Stomach smooth muscle (tissue), 2 donors: Measurements from ENCODE around the gene SETSIP.

Experiments used
- H3K27ac ChIP-seq: one replicate; pipeline ENCODE4 v1.7.0; 2013; ENCODE audit warnings: mild to moderate bottlenecking, low read length, inconsistent platforms
- H3K27me3 ChIP-seq, 2 donors: one replicate each; pipeline ENCODE4 v1.7.0; 2013; ENCODE audit warnings: low read length in 2 of 2; ENCODE audit not compliant: insufficient read depth in 2 of 2, control insufficient read depth in 1 of 2
- H3K36me3 ChIP-seq, 2 donors: one replicate each; pipeline ENCODE4 v1.7.0; 2013; ENCODE audit warnings: low read length in 2 of 2; ENCODE audit not compliant: control insufficient read depth in 2 of 2, insufficient read depth in 2 of 2
- H3K4me1 ChIP-seq: one replicate; pipeline ENCODE4 v1.7.0; 2013; ENCODE audit warnings: low read length; ENCODE audit not compliant: control insufficient read depth, insufficient read depth
- H3K4me3 ChIP-seq, 2 donors: one replicate each; pipeline ENCODE4 v1.7.0; 2013; ENCODE audit warnings: low read length in 2 of 2
- H3K9ac ChIP-seq, 2 donors: one replicate each; pipeline ENCODE4 v1.7.0; 2013; ENCODE audit warnings: low read length in 2 of 2, mild to moderate bottlenecking in 1 of 2
- H3K9me3 ChIP-seq, 2 donors: one replicate each; pipeline ENCODE4 v1.7.0; 2013; ENCODE audit warnings: low read length in 2 of 2; ENCODE audit not compliant: control insufficient read depth in 2 of 2
- donor health status: healthy.
- donor health status: Pancreatic carcinoma.

The SETSIP gene, protein sequence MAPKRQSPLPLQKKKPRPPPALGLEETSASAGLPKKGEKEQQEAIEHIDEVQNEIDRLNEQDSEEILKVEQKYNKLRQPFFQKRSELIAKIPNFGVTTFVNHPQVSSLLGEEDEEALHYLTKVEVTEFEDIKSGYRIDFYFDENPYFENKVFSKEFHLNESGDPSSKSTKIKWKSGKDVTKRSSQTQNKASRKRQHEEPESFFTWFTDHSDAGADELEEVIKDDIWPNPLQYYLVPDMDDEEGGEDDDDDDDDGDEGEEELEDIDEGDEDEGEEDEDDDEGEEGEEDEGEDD

DNA sequence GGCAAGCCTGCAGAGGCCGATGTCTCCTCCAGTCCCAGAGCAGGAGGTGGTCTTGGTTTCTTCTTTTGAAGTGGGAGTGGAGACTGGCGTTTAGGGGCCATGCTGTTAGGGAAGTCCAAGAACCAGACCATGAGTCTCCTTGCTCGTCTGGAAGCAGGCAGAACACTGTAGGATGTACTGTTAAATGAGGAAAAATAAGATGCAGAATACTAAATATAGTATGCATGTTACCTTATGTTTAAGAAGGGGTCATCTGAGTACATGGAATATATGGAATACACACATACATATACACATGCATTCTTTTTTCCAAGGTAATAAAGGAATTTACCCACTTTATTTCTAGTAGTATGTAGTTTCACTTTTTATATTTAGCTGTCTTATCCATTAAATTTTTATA, at the start of gene SETSIP:
Gene SETSIP (minus strand): TSS at position 101 of the 400 bp plus-strand sequence. CDS start 0 bp downstream, at position 101.
- no peaks in the 10 kb centered on the region for H3K9me3 ChIP-seq
- no peaks in the 10 kb centered on the region for H3K27me3 ChIP-seq
- H3K27ac ChIP-seq, result no peak within 1 kb of the TSS
- no peaks in the 10 kb centered on the region for H3K36me3 ChIP-seq
- no peak within 1 kb of the TSS for H3K4me3 ChIP-seq
- H3K9ac ChIP-seq, result no peak within 1 kb of the TSS
- H3K4me1 ChIP-seq, result peaks cover 3% of the 10 kb centered on the region

DNA sequence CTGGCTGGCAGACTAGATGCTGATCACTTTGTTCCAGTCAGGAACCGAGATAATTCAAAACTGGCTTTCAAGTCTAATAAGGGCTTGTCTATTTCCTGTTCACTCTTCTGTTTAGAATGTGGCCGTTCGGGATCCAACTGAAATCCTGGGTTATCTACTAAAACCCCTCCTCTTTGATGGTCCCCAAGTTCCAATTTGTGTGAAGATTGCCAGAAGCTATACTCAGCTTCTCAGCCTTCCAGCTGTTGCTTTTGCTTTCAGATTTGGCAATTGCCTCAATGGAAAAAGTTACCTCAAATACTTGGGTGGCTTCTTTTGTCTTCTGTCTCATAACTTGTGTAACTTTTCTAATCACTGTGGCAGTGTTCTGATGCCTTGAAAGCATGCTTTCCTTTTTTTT, 48.7 kb upstream of the SETSIP start:
- no peak overlapping the region for H3K27ac ChIP-seq
- no peak overlapping the region for H3K4me3 ChIP-seq
- no peaks in the 10 kb centered on the region for H3K9me3 ChIP-seq
- no peak overlapping the region for H3K9ac ChIP-seq
- H3K36me3 ChIP-seq, result no peaks in the 10 kb centered on the region
- no peaks in the 10 kb centered on the region for H3K4me1 ChIP-seq
- H3K27me3 ChIP-seq, result no peaks in the 10 kb centered on the region

DNA sequence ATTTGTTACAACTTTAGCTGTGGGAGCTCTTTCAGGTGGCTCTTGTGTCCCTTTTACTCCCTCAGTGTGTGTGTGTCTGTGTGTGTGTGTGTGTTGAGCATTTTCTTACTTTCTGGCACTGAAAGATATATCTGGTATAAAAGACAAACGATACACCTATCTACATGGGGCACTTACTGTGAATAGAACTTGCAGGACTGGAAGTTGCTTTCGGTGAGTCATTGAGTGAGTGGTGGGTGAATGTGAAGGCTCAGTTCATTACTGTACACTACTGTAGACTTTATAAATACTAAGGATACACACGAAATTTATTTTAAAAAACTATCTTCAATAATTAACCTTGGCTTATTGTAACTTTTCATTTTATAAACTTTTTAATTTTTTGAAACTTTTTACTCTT, 43.6 kb upstream of the SETSIP start:
- H3K4me3 ChIP-seq, result no peak overlapping the region
- no peaks in the 10 kb centered on the region for H3K9me3 ChIP-seq
- H3K36me3 ChIP-seq, result no peaks in the 10 kb centered on the region
- H3K4me1 ChIP-seq, result no peaks in the 10 kb centered on the region
- no peak overlapping the region for H3K9ac ChIP-seq
- no peak overlapping the region for H3K27ac ChIP-seq
- H3K27me3 ChIP-seq, result no peaks in the 10 kb centered on the region

DNA sequence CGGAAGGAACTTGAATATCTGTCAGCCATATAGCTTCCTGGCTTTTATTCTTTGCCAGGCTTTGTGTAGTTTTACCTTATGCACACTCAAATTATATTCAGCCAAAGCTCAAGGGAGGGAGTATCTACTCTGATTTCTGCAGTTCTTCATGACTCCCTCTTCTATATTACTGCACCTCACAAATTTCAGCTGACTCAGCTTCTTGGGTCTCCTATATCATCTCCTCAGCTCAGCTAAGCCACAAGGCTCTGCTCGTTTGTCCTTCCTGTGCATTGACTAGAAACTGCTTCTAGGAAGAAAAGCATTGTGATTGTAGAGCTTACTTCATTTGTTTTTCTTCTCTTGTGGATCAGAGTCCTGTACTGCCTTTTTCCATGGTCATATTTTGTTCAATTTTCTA, 42.3 kb upstream of the SETSIP start:
- H3K36me3 ChIP-seq, result no peaks in the 10 kb centered on the region
- no peaks in the 10 kb centered on the region for H3K4me1 ChIP-seq
- H3K4me3 ChIP-seq, result no peak overlapping the region
- no peaks in the 10 kb centered on the region for H3K9me3 ChIP-seq
- H3K27ac ChIP-seq, result no peak overlapping the region
- H3K9ac ChIP-seq, result no peak overlapping the region
- no peaks in the 10 kb centered on the region for H3K27me3 ChIP-seq

DNA sequence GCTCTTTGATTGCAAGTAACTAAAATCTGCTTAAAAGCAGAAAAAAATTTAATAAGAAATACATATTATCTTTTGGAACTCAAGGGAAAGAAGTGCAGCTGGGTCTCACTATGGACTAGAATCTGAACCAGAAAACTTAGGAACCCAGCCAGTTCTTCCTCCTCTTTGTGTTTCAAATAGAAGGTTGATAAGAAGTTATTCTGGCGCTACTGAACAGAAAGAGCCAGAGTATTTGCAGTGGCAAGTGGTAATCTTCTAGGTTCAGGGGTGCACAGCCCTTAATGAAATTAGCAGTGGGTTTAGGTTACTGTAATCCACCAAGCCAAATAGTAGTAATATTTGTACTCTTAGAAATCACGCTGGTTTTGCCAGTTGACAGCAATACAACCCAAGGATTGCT, 33.4 kb upstream of the SETSIP start:
- H3K9ac ChIP-seq, result no peak overlapping the region
- H3K27me3 ChIP-seq, result no peaks in the 10 kb centered on the region
- peaks cover 5 to 7% of the 10 kb centered on the region in 2 donors for H3K36me3 ChIP-seq
- H3K4me1 ChIP-seq, result no peaks in the 10 kb centered on the region
- no peaks in the 10 kb centered on the region for H3K9me3 ChIP-seq
- H3K27ac ChIP-seq, result no peak overlapping the region
- H3K4me3 ChIP-seq, result no peak overlapping the region

DNA sequence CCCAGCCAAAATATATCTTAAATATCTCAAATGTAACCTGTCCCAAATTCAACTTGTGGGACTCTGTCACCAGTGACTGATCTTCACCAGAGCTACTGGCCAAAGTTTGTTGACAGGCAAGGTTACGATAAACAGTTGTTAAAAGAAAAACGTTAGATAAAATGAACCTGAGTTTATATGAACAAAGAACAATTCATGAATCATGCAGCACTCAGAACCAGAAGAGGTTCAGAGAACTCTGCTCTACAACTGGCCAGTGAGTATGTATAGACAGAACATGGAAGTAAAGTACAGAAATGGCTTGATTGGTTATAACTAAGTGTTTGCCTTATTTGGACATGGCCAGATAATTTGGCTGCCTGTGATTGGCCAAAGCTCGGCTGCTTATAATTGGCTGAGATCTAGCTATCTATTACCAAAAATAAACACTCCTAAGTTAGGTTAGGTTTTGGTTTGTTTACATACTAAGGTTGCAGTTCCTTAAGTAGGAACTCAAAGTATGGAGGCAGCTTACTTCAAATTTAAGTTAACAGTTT, 30.4 kb upstream of the SETSIP start:
- Histone ChIP-seq H3K27me3 (no peaks in the 10 kb centered on the region), H3K36me3 (peaks cover 7 to 8% of the 10 kb centered on the region in 2 donors), H3K27ac (no peak overlapping the region), H3K9me3 (no peaks in the 10 kb centered on the region), H3K4me3 (no peak overlapping the region), H3K4me1 (no peaks in the 10 kb centered on the region), H3K9ac (no peak overlapping the region)

DNA sequence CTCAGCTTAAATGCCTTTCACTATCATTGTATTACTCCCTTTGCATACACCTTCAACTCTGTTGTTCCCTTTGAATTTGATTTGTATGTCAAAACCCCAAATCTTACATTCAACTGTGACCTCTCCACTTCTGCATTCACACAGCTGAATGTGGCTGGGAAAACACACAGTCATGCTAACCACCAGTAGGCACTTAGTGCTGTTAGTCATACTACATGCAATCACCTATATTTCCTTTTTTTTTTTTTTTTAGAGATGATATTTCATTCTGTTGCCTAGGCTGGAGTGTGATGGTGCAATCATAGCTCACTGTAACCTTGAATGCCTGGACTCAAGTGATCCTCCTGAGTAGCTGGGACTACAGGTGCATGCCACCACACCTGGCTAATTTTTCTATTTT, 21.1 kb upstream of the SETSIP start:
- Histone ChIP-seq H3K4me1 (no peaks in the 10 kb centered on the region), H3K27ac (no peak overlapping the region), H3K36me3 (no peaks in the 10 kb centered on the region), H3K4me3 (no peak overlapping the region), H3K9ac (no peak overlapping the region), H3K27me3 (no peaks in the 10 kb centered on the region), H3K9me3 (no peaks in the 10 kb centered on the region)

DNA sequence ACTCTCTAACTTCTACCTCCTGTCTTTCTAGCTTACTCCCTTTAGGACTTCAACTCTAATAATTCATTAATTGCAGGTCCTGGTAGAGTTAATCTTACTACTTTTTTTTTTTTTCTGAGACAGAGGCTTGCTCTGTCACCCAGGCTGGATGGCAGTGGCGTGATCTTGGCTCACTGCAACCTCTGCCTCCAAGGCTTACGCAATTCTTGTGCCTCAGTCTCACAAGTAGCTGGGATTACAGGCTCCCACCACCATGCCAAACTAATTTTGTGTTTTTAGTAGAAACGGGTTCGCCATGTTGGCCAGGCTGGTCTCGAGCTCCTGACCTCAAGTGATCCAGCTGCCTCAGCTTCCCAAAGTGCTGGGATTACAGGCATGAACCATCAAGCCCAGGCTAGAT, 20.7 kb upstream of the SETSIP start:
- no peaks in the 10 kb centered on the region for H3K9me3 ChIP-seq
- no peaks in the 10 kb centered on the region for H3K36me3 ChIP-seq
- H3K9ac ChIP-seq, result no peak overlapping the region
- no peaks in the 10 kb centered on the region for H3K27me3 ChIP-seq
- H3K4me3 ChIP-seq, result no peak overlapping the region
- H3K27ac ChIP-seq, result no peak overlapping the region
- no peaks in the 10 kb centered on the region for H3K4me1 ChIP-seq

DNA sequence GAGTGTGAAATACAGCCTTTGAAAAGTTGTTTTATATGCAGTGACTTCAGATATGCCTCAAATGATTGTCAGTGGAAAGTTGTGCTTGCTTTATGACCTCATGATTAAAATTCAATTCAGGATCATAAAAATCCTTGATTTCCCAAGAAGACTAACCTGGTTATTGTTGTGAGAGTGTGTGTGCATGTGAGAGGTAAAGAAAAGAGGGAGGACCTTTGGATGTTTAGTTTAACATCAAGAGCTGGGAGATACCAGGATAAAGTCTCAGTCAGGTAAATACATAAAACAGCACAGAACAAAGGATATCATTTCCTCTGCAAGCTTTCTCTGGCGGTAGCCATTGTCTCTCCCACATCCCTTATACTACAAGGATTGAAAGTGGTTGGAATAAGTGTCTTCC, 19.4 kb upstream of the SETSIP start:
- no peaks in the 10 kb centered on the region for H3K9me3 ChIP-seq
- no peaks in the 10 kb centered on the region for H3K4me1 ChIP-seq
- H3K36me3 ChIP-seq, result peaks cover 0 to under 1% of the 10 kb centered on the region in 2 donors
- H3K27ac ChIP-seq, result no peak overlapping the region
- no peaks in the 10 kb centered on the region for H3K27me3 ChIP-seq
- no peak overlapping the region for H3K9ac ChIP-seq
- no peak overlapping the region for H3K4me3 ChIP-seq

DNA sequence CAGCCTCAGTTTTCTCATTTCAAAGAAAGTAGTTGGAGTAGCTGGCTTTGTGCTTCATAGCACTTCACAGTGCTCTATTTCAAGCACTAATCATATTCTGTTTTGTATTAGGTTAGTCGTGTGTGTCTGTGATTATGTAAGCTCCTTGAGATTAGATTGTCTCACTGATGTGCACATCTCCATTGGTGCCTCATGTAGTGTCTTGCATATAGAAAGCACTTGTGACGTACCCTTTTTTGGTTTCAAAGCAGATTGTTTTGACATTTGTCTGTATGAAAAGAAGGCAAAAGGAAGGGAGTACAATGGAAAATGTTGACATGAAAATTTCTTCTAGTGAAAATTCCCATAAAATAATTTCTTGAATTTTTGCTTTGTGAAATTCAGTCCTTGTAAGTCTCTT, 18.9 kb upstream of the SETSIP start:
- Histone ChIP-seq H3K9ac (no peak overlapping the region), H3K4me1 (no peaks in the 10 kb centered on the region), H3K9me3 (no peaks in the 10 kb centered on the region), H3K27ac (no peak overlapping the region), H3K4me3 (no peak overlapping the region), H3K27me3 (no peaks in the 10 kb centered on the region), H3K36me3 (peaks cover 0 to 2% of the 10 kb centered on the region in 2 donors)

DNA sequence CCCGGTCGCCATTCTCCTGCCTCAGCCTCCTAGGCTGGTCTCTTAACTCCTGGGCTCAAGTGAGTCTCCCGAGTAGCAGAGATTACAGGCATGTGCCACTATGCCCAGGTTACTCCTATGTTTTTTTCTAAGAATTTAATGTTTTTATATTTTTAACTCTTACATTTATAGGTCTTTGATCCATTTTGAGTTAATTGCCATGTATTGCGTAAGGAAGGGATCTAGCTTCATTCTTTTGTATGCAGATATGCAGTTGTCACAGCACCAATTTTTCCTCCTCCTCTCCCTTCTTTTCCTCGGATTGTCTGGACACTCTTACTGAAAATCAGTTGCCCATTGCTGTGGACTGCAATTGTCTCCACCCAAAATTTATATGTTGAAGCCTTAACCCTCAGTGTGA, 16.4 kb upstream of the SETSIP start:
- Histone ChIP-seq H3K9me3 (no peaks in the 10 kb centered on the region), H3K4me3 (no peak overlapping the region), H3K9ac (no peak overlapping the region), H3K27me3 (no peaks in the 10 kb centered on the region), H3K36me3 (peaks cover 0 to 2% of the 10 kb centered on the region in 2 donors), H3K4me1 (no peaks in the 10 kb centered on the region), H3K27ac (no peak overlapping the region)
